ENCODE measurements around the gene SAFB. TPM values are rescaled to one million over a fixed set of nuclear protein-coding genes. Genes with fewer than 3 reads are reported as not detected.
A peak's percentile ranks its signal among the peaks of the same experiment; 100 is the strongest.

The SAFB gene
- total and polyA plus RNA-seq, 8 donors = 63.7 to 206 (median 165) TPM

GRCh38 chr19:5579697-5580096, 43.2 kb upstream of the SAFB start:
- no peak for DNase-seq
- peaks cover 0 to 18% of the 10 kb centered on the region in 2 donors for H3K36me3 ChIP-seq
- H3K4me1 ChIP-seq = peaks cover 3 to 4% of the 10 kb centered on the region in 2 donors
- no peaks in the 10 kb centered on the region for H3K9me3 ChIP-seq
- H3K4me3 ChIP-seq = no peak overlapping the region
- no peak for ATAC-seq
- H3K27ac ChIP-seq = no peak overlapping the region
- intact Hi-C loops (cut with DNase I) = loop anchor here in 1 of 2 donors (10.0 kb wide), 1 partner anchor 535 kb away; no protein-coding TSS in a partner anchor
- no peak for TF ChIP-seq CTCF (IDR thresholded peaks at IDR 0.05)
- no peaks in the 10 kb centered on the region for H3K27me3 ChIP-seq

DNA sequence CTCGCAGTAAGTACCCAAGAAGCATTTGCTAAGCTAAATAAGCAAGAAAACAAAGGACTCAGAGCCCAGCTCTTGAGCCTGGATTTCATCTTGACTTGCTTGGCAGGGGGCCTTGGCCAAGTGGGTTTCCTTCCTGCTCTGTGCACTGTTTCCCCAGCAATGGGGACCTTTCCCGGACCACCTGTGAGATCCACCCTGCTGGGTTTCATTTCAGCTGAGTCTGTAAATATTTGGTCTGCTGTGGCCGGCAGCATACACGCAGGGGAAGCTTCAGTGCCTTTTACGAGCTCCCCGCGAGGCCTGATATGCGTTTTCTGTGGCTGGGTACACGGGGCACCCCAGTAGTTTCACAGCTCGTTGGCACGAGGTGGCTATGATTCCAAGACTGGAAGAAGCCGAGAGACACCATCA, 42.7 kb upstream of the SAFB start:
- Histone ChIP-seq H3K4me3 (no peak overlapping the region), H3K27ac (no peak overlapping the region), H3K36me3 (peaks cover 0 to 21% of the 10 kb centered on the region in 2 donors), H3K27me3 (no peaks in the 10 kb centered on the region), H3K9me3 (no peaks in the 10 kb centered on the region), H3K4me1 (peaks cover 3 to 4% of the 10 kb centered on the region in 2 donors)
- intact Hi-C loops (cut with DNase I) = loop anchor here in 1 of 2 donors (10.0 kb wide), 1 partner anchor 535 kb away; no protein-coding TSS in a partner anchor
- TF ChIP-seq CTCF (IDR thresholded peaks at IDR 0.05) = no peak
- DNase-seq (no peak), ATAC-seq (no peak)

GRCh38 chr19:5585461-5586299, 37.2 kb upstream of the SAFB start:
- no peak for TF ChIP-seq CTCF (IDR thresholded peaks at IDR 0.05)
- DNase-seq = peak in 1 of 4 donors; percentile 39
- H3K4me1 ChIP-seq = no peaks in the 10 kb centered on the region
- H3K9me3 ChIP-seq = no peaks in the 10 kb centered on the region
- H3K27ac ChIP-seq = no peak overlapping the region
- peak; percentile 13 for ATAC-seq
- no peak overlapping the region for H3K4me3 ChIP-seq
- intact Hi-C loops (cut with DNase I) = loop anchor here in 1 of 2 donors (10.0 kb wide), 1 partner anchor 541 kb away; no protein-coding TSS in a partner anchor
- H3K27me3 ChIP-seq = no peaks in the 10 kb centered on the region
- H3K36me3 ChIP-seq = peaks cover 0 to 76% of the 10 kb centered on the region in 2 donors

- H3K36me3 ChIP-seq = peaks cover 0 to 83% of the 10 kb centered on the region in 2 donors
- no peak for ATAC-seq
- intact Hi-C loops (cut with DNase I) = loop anchor here in 1 of 2 donors (10.0 kb wide), 1 partner anchor 542 kb away; no protein-coding TSS in a partner anchor
These were observed 36.4 kb upstream of the SAFB start for GRCh38 chr19:5586300-5587070.

More at GRCh38 chr19:5586300-5587070, 36.4 kb upstream of the SAFB start:
- no peak for TF ChIP-seq CTCF (IDR thresholded peaks at IDR 0.05)
- DNase-seq = no peak
- Histone ChIP-seq H3K27me3 (no peaks in the 10 kb centered on the region), H3K9me3 (no peaks in the 10 kb centered on the region), H3K4me3 (no peak overlapping the region), H3K27ac (no peak overlapping the region), H3K4me1 (no peaks in the 10 kb centered on the region)
